ENCODE results near the gene TAF1L.

TAF1L gene

DNA sequence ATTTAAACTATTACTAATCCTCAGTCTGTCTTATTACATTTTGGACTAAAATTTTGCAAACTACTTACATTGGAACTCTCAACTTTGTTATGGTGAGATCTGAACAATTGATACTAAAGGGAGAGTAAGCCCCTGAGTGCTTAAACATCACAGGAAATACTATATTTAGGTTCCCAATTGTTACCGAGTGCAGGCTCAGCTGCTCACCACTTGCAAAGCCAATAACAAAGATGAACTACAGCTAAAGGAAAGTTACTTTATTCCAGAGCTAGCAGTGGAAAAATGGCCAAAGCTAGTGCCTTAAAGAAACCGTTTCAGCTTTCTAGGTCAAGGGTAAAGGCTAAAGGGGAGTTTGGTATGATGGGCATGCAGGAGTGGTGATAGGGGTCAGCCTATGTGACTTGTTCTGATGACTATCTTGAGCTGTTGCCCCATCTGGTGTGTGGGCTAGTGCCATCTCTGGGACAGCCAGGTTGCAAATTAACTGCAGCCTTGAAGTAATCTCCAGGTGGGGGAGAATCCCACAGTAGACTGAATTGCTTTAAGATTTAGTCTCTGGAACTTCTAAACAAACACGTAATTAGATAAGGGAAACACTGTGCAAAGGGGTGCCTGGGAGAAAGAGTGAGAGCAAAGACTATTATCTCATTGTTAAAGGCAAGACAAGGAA lies 54.7 kb downstream of the TAF1L start:
- DNase-seq (ENCODE audit: low read depth, low spot score): no peak
- no peaks in the 10 kb centered on the region for H3K9me3 ChIP-seq (ENCODE audit: low read depth, low read length)
- H3K9ac ChIP-seq (ENCODE audit: insufficient read length): no peak overlapping the region
- H3K27ac ChIP-seq: no peak overlapping the region
- TF ChIP-seq EZH2 (IDR thresholded peaks at IDR 0.05) (no peak), POLR2AphosphoS5 (IDR thresholded peaks at IDR 0.05; ENCODE audit: borderline replicate concordance, low read depth, low read length) (no peak), FOXP2 (optimal IDR thresholded peaks at IDR 0.05; ENCODE audit: control extremely low read depth, extremely low read length, insufficient read depth) (no peak)
- no peaks in the 10 kb centered on the region for H3K36me3 ChIP-seq (ENCODE audit: insufficient read depth, low read length)
- H3K4me3 ChIP-seq: no peak overlapping the region

- no peak overlapping the region for H3K27ac ChIP-seq
- no peak overlapping the region for H3K9ac ChIP-seq (ENCODE audit: insufficient read length)
- no peaks in the 10 kb centered on the region for H3K36me3 ChIP-seq (ENCODE audit: insufficient read depth, low read length)
- H3K9me3 ChIP-seq (ENCODE audit: low read depth, low read length): no peaks in the 10 kb centered on the region
- DNase-seq (ENCODE audit: low read depth, low spot score): peak; percentile 57
- no peak for TF ChIP-seq EZH2 (IDR thresholded peaks at IDR 0.05)
- no peak for TF ChIP-seq POLR2AphosphoS5 (IDR thresholded peaks at IDR 0.05; ENCODE audit: borderline replicate concordance, low read depth, low read length)
- no peak for TF ChIP-seq FOXP2 (optimal IDR thresholded peaks at IDR 0.05; ENCODE audit: control extremely low read depth, extremely low read length, insufficient read depth)
- no peak overlapping the region for H3K4me3 ChIP-seq
Measured at GRCh38 chr9:32579706-32580331, 55.6 kb downstream of the TAF1L start.

Data from SK-N-MC (cell line).